Heart left ventricle (tissue), 16 donors: Measurements from ENCODE around the gene TBKBP1. TPM values are rescaled to one million over a fixed set of nuclear protein-coding genes. Genes with fewer than 3 reads are reported as not detected.

Source experiments
- ATAC-seq, 4 donors: fragments of 200-7000 bp; cut with Tn5 transposase; one replicate each; pipeline ENCODE4 v1.9.1; 2020 to 2022; ENCODE audit warnings: moderate library complexity in 4 of 4, mild to moderate bottlenecking in 3 of 4, moderate number of reproducible peaks in 1 of 4
- DNase-seq, 5 donors: peaks; one replicate each; pipeline ENCODE4 v3.0.0-alpha.2; 2020
- H3K27ac ChIP-seq, 12 donors: fragments of 200-600 bp; sonication (generic) in 4 of 12; one replicate each; pipeline versions ENCODE4 v1.5.0 to v1.8.0; 2016 to 2022; ENCODE audit warnings: mild to moderate bottlenecking in 2 of 12
- H3K27me3 ChIP-seq, 9 donors: fragments of 200-600 bp; sonication (generic) in 2 of 9; one replicate each; pipeline versions ENCODE4 v1.5.1 to v1.8.0; 2016 to 2022; ENCODE audit warnings: mild to moderate bottlenecking in 3 of 9
- H3K36me3 ChIP-seq, 9 donors: fragments of 200-600 bp; sonication (generic) in 2 of 9; one replicate each; pipeline versions ENCODE4 v1.5.0 to v1.8.0; 2018 to 2022; ENCODE audit warnings: mild to moderate bottlenecking in 2 of 9
- H3K4me1 ChIP-seq, 12 donors: fragments of 200-600 bp; sonication (generic) in 4 of 12; one replicate each; pipeline versions ENCODE4 v1.5.0 to v1.8.0; 2016 to 2022; ENCODE audit warnings: mild to moderate bottlenecking in 3 of 12
- H3K4me3 ChIP-seq, 12 donors: fragments of 200-600 bp; sonication (generic) in 4 of 12; one replicate each; pipeline versions ENCODE4 v1.5.0 to v1.8.0; 2017 to 2022; ENCODE audit warnings: mild to moderate bottlenecking in 9 of 12, moderate library complexity in 4 of 12
- H3K9me3 ChIP-seq, 12 donors: fragments of 200-600 bp; sonication (generic) in 4 of 12; one replicate each; pipeline versions ENCODE4 v1.5.0 to v1.8.0; 2016 to 2022; ENCODE audit warnings: mild to moderate bottlenecking in 1 of 12
- CTCF ChIP-seq, 12 donors: fragments of 200-600 bp; sonication (generic) in 4 of 12; IDR thresholded peaks; one replicate each; pipeline versions ENCODE4 v1.5.0 to v1.8.0; 2018 to 2022; ENCODE audit warnings: antibody characterized with exemption in 12 of 12, mild to moderate bottlenecking in 5 of 12
- POLR2A ChIP-seq, 2 donors: fragments of 450-650 bp; IDR thresholded peaks; one replicate each; pipeline ENCODE4 v1.6.1; 2017; ENCODE audit warnings: antibody characterized with exemption in 2 of 2, mild to moderate bottlenecking in 2 of 2, moderate library complexity in 2 of 2
- WGBS, 4 donors: extraction: QIAGEN DNeasy Blood & Tissue Kit in 2 of 4; methylation state at CpG; one replicate each; pipeline versions ENCODE4 v1.1.5 to v1.1.7; 2013 to 2018; 5-methylcytosine and 5-hydroxymethylcytosine counted together
- intact Hi-C, 10 donors: fragments of 100-400 bp; cut with DNase I; formaldehyde crosslinking; loops; one replicate each; pipeline versions ENCODE4 v1.11.1 to v1.14.2; 2022
- polyA plus RNA-seq, 2 donors: library from polyadenylated mRNA; stranded (reverse); fragments of 200-250 nt; gene quantifications; one replicate each; pipeline ENCODE4 v1.2.3, GENCODE V29; 2013
- total RNA-seq, 9 donors: library from RNA; depleted of rRNA in 2 of 9; stranded (reverse); fragments of >200 nt in 2 of 9; fragmentation: NEBNext Ultra II Directional in 3 of 9; extraction: Animal tissue kit (Norgen Biotek cat#: 25700) in 3 of 9; gene quantifications; one replicate each; pipeline versions ENCODE4 v1.1.0 to v1.2.4, GENCODE V29; 2016 to 2023
- donor health status: ischemic (EF 13 %, LVEDD 7.1; RV severe dilation, severe dysfunction).
- donor health status: healthy with polysubstance abuse.
- donor health status: DM: no; HTN: yes; CAD: no.
- donor health status: DM: no; HTN: no; CAD: no.
- donor health status: ischemic (EF 25% LVEDD 6.9; RV normal size, moderate dysfunction).
- donor health status: ischemic (EF 25% LVEDD 5.7; RV mildly dilated, moderate dysfunction).
- donor health status: healthy.
- donor health status: DM: yes; HTN: yes; CAD: no.
- donor health status: ischemic (EF 35%, LVEDD 5.7; RV mildly dilated, moderate dysfunction).
- donor health status: nonischemic (EF 11% LVEDD 7.7; RV severe dilation, severe dysfunction).
- donor health status: DM: yes; HTN: yes; CAD: no.
- donor health status: PGD.
- donor health status: ischemic (EF 29% LVEDD 5.4; RV normal size, mild dysfunction).
- donor health status: nonischemic (EF 23%, LVEDD 6.1; RV moderate dilation, normal function).

Gene TBKBP1
- total and polyA plus RNA-seq, 11 donors = 11.3 to 24.8 (median 13.4) TPM

DNA sequence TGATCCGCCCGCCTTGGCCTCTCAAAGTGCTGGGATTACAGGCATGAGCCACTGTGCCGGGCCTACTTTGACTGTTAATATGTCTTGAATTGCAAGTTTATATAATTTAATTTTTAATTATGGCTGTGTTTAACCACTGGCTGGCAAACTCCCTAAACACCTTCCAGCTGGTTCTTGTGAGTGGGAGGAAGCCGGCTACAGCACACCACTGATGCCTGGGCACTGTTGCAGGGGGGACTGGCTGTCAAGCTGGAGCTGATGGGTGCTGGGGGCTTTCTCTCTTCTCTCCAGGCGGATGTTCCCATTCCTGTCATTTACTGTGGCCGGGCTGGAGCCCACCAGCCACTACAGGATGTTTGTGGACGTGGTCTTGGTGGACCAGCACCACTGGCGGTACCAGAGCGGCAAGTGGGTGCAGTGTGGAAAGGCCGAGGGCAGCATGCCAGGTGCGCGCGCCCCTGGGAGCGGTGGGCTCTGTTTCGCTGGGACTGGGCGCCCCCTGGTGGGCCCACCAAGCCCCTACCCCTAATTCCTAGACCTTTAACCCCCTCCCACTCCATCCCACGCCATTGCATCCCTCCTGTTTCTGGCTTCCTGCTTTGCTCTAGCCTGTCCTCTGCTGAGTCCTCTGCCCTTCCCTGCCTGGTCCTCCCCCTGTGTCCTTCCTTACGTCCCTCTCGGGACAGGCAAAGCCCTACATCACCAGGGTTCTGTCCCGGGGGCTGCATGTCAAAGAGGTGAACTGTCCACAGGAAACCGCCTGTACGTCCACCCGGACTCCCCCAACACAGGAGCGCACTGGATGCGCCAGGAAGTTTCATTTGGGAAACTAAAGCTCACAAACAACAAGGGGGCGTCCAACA lies 48.6 kb downstream of the TBKBP1 start:
- peak in 1 of 4 donors; percentile 37 for ATAC-seq
- H3K27me3 ChIP-seq = peaks cover 4 to 54% (median 24%) of the 10 kb centered on the region in 9 donors
- H3K27ac ChIP-seq = no peak overlapping the region
- DNase-seq = no peak
- TF ChIP-seq POLR2A (IDR thresholded peaks at IDR 0.05) (no peak), CTCF (IDR thresholded peaks at IDR 0.05) (peak in 7 of 12 donors; percentile 14 to 42 (median 29))
- H3K36me3 ChIP-seq = no peaks in the 10 kb centered on the region
- peaks cover 0 to 9% (median 0%) of the 10 kb centered on the region in 12 donors for H3K4me1 ChIP-seq
- 30 to 40% (median 33%) methylated on average over 23 to 26 of the region's 26 CpGs for WGBS, 4 donors
- no peak overlapping the region for H3K4me3 ChIP-seq
- no peaks in the 10 kb centered on the region for H3K9me3 ChIP-seq
- intact Hi-C loops = no loop called here

- intact Hi-C loops = no loop called here
- no peaks in the 10 kb centered on the region for H3K36me3 ChIP-seq
- WGBS, 4 donors = 54 to 62% (median 55%) methylated on average over 21 to 22 of the region's 22 CpGs
- no peak for DNase-seq
- no peaks in the 10 kb centered on the region for H3K9me3 ChIP-seq
- peaks cover 4 to 65% (median 24%) of the 10 kb centered on the region in 9 donors for H3K27me3 ChIP-seq
- H3K27ac ChIP-seq = no peak overlapping the region
- H3K4me1 ChIP-seq = peaks cover 0 to 9% (median 0%) of the 10 kb centered on the region in 12 donors
- ATAC-seq = no peak
- TF ChIP-seq POLR2A (IDR thresholded peaks at IDR 0.05) = no peak
- no peak for TF ChIP-seq CTCF (IDR thresholded peaks at IDR 0.05)
- H3K4me3 ChIP-seq = no peak overlapping the region
These were observed 50.4 kb downstream of the TBKBP1 start for GRCh38 chr17:47744168-47745036.

DNA sequence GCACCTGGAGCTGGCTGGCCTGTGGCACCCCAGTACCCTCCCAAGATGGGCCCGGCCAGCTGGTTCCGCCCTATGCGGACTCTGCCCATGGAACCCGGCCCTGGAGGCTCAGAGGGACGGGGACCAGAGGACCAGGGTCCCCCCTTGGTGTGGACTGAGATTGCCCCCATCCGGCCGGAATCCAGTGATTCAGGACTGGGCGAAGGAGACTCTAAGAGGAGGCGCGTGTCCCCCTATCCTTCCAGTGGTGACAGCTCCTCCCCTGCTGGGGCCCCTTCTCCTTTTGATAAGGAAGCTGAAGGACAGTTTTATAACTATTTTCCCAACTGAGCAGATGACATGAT lies 51.0 kb downstream of the TBKBP1 start:
- TF ChIP-seq CTCF (IDR thresholded peaks at IDR 0.05) (peak in 2 of 12 donors; percentile 13), POLR2A (IDR thresholded peaks at IDR 0.05) (no peak)
- H3K4me3 ChIP-seq = no peak overlapping the region
- peaks cover 0 to 9% (median 0%) of the 10 kb centered on the region in 12 donors for H3K4me1 ChIP-seq
- no peaks in the 10 kb centered on the region for H3K9me3 ChIP-seq
- no peaks in the 10 kb centered on the region for H3K36me3 ChIP-seq
- intact Hi-C loops = no loop called here
- H3K27ac ChIP-seq = no peak overlapping the region
- H3K27me3 ChIP-seq = peaks cover 4 to 71% (median 26%) of the 10 kb centered on the region in 9 donors
- ATAC-seq (peak in 2 of 4 donors; percentile 42), DNase-seq (no peak)
- WGBS, 4 donors = 39 to 63% (median 58%) methylated on average over 5 to 10 of the region's 10 CpGs

- no peak for ATAC-seq
- TF ChIP-seq POLR2A (IDR thresholded peaks at IDR 0.05) = no peak
- TF ChIP-seq CTCF (IDR thresholded peaks at IDR 0.05) = no peak
- no peak overlapping the region for H3K4me3 ChIP-seq
- intact Hi-C loops = no loop called here
- H3K36me3 ChIP-seq = no peaks in the 10 kb centered on the region
- DNase-seq = no peak
- no peaks in the 10 kb centered on the region for H3K4me1 ChIP-seq
- 72 to 93% (median 81%) methylated on average over 3 of the region's 3 CpGs for WGBS, 4 donors
- no peak overlapping the region for H3K27ac ChIP-seq
- peaks cover 0 to 57% (median 6%) of the 10 kb centered on the region in 9 donors for H3K27me3 ChIP-seq
- H3K9me3 ChIP-seq = peaks cover 0 to 8% (median 0%) of the 10 kb centered on the region in 12 donors
These were observed 57.5 kb downstream of the TBKBP1 start for GRCh38 chr17:47751471-47751870.
